Keratinocyte (primary cell): ENCODE results near the gene PNKD. TPM values are rescaled to one million over a fixed set of nuclear protein-coding genes. Genes with fewer than 3 reads are reported as not detected.

Experiments used
- DNase-seq: peaks from one replicate; pipeline ENCODE4 v3.0.0-alpha.2; 2011; ENCODE audit warnings: low read depth, missing footprints, low spot score
- FAIRE-seq: peaks from 2 replicates; lab custom pipeline; 2011; peaks lifted over from hg19 to GRCh38; lab: Jason Lieb, UNC
- H2AFZ ChIP-seq: 2 replicates; pipeline ENCODE4 v1.6.0; 2012; ENCODE audit warnings: low read length, control low read depth, inconsistent platforms; ENCODE audit not compliant: control insufficient read depth
- H3K27ac ChIP-seq: 2 replicates; pipeline ENCODE4 v1.5.1; 2011; ENCODE audit warnings: low read length; ENCODE audit not compliant: control insufficient read depth, insufficient read depth
- H3K27me3 ChIP-seq: 3 replicates; pipeline ENCODE4 v1.6.0; 2011; ENCODE audit warnings: low read length; ENCODE audit not compliant: control insufficient read depth, insufficient read depth; ENCODE audit errors: extremely low read depth
- H3K36me3 ChIP-seq, 2 experiments: 2 replicates in 1 of 2; 3 replicates in 1 of 2; pipeline ENCODE4 v1.5.1; 2011; ENCODE audit warnings: low read length in 2 of 2, mild to moderate bottlenecking in 1 of 2; ENCODE audit not compliant: control insufficient read depth in 2 of 2, insufficient read depth in 2 of 2; ENCODE audit errors: extremely low read depth in 1 of 2
- H3K4me1 ChIP-seq: 3 replicates; pipeline ENCODE4 v1.5.1; 2011; ENCODE audit warnings: low read length; ENCODE audit not compliant: control insufficient read depth, insufficient read depth; ENCODE audit errors: extremely low read depth
- H3K4me2 ChIP-seq: 3 replicates; pipeline ENCODE4 v1.6.0; 2011; ENCODE audit warnings: low read depth, low read length; ENCODE audit not compliant: control insufficient read depth, insufficient read depth; ENCODE audit errors: extremely low read depth
- H3K4me3 ChIP-seq, 3 experiments: fragments of 200-600 bp in 1 of 3; sonication (generic) in 1 of 3; 2 replicates in 2 of 3; 3 replicates in 1 of 3; pipeline ENCODE4 v1.5.1; 2011 to 2016; ENCODE audit warnings: low read length in 3 of 3, mild to moderate bottlenecking in 3 of 3, control low read depth in 2 of 3, inconsistent platforms in 1 of 3, low read depth in 1 of 3, mixed read lengths in 1 of 3, mixed run types in 1 of 3, moderate library complexity in 1 of 3; ENCODE audit not compliant: control insufficient read depth in 2 of 3, insufficient read depth in 2 of 3; ENCODE audit errors: extremely low read depth in 1 of 3
- H3K79me2 ChIP-seq: 2 replicates; pipeline ENCODE4 v1.6.0; 2012; ENCODE audit warnings: low read length; ENCODE audit not compliant: control insufficient read depth, insufficient read depth
- H3K9ac ChIP-seq: 3 replicates; pipeline ENCODE4 v1.6.0; 2011; ENCODE audit warnings: low read length; ENCODE audit not compliant: control insufficient read depth, insufficient read depth; ENCODE audit errors: extremely low read depth
- H3K9me1 ChIP-seq: 3 replicates; pipeline ENCODE4 v1.6.0; 2011; ENCODE audit warnings: low read length; ENCODE audit not compliant: control insufficient read depth, insufficient read depth; ENCODE audit errors: extremely low read depth
- H3K9me3 ChIP-seq: 2 replicates; pipeline ENCODE4 v1.5.1; 2012; ENCODE audit warnings: low read depth, low read length; ENCODE audit not compliant: control insufficient read depth
- H4K20me1 ChIP-seq: 3 replicates; pipeline ENCODE4 v1.6.0; 2011; ENCODE audit warnings: low read length; ENCODE audit not compliant: control insufficient read depth, insufficient read depth; ENCODE audit errors: extremely low read depth
- EZH2 ChIP-seq: IDR thresholded peaks from one replicate; pipeline ENCODE4 v1.6.1; 2012; ENCODE audit warnings: inconsistent platforms, mild to moderate bottlenecking, low read length, moderate library complexity
- dilution Hi-C: fragments of 300-500 bp; cut with MboI; formaldehyde crosslinking; loops from one replicate; pipeline ENCODE4 v1.7.0; 2020; ENCODE audit warnings: low sequenced_read_pairs; ENCODE audit not compliant: extremely low pct_ligation_motif_present
- polyA plus RNA-seq, 5 experiments: library from polyadenylated mRNA; depleted of rRNA in 3 of 5; stranded (reverse) in 3 of 5; stranded (forward) in 1 of 5; unstranded in 1 of 5; fragments of >200 nt; gene quantifications; 1 replicate in 1 of 5; 2 replicates in 3 of 5; 3 replicates in 1 of 5; pipeline versions ENCODE4 v1.2.1 to v1.2.3, GENCODE V29; 2011 to 2012; ENCODE audit warnings: missing spikeins in 2 of 5, low read depth in 1 of 5, low replicate concordance in 1 of 5
- TF ChIP-seq, protein P1 (sequence below), 3 experiments: IDR thresholded peaks in 1 of 3; conservative IDR thresholded peaks in 1 of 3; optimal IDR thresholded peaks in 1 of 3; 2 replicates in 2 of 3; 3 replicates in 1 of 3; pipeline versions ENCODE3 to v1.5.1; 2011; ENCODE audit warnings: low read length in 3 of 3, mild to moderate bottlenecking in 3 of 3, moderate library complexity in 2 of 3, control low read depth in 1 of 3, inconsistent platforms in 1 of 3; ENCODE audit not compliant: insufficient read depth in 2 of 3; ENCODE audit errors: extremely low read depth in 1 of 3

PNKD gene
- polyA plus RNA-seq, 1 donor (not counting 4 experiments of a cell fraction or from before 2014, with no cell fraction given): 22.8 TPM

DNA sequence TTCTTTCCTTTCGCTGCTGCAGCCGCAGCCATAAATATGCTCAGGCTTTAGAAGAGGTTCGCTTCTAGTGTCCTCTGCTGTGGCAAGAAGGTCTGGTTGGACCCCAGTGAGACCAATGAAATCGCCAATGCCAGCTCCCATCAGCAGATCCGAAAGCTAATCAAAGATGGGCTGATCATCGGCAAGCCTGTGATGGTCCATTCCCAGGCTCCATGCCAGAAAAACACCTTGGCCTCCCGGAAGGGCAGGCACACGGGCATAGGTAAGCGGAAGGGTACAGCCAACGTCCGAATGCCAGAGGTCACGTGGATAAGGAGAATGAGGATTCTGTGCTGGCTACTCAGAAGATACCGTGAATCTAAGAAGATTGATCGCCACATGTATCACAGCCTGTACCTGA is 83.7 kb downstream of the PNKD start:
- Histone ChIP-seq H4K20me1 (no peaks in the 10 kb centered on the region), H3K4me3 (no peak overlapping the region), H3K9me1 (no peaks in the 10 kb centered on the region), H3K4me1 (no peaks in the 10 kb centered on the region), H3K36me3 (no peaks in the 10 kb centered on the region), H3K9ac (no peak overlapping the region), H3K4me2 (no peak overlapping the region), H3K79me2 (no peaks in the 10 kb centered on the region), H3K27me3 (no peaks in the 10 kb centered on the region), H2AFZ (no peak overlapping the region), H3K9me3 (peaks cover 3% of the 10 kb centered on the region), H3K27ac (no peak overlapping the region)
- FAIRE-seq (no peak), DNase-seq (no peak)
- no peak for TF ChIP-seq EZH2
- TF ChIP-seq, protein P1, sequence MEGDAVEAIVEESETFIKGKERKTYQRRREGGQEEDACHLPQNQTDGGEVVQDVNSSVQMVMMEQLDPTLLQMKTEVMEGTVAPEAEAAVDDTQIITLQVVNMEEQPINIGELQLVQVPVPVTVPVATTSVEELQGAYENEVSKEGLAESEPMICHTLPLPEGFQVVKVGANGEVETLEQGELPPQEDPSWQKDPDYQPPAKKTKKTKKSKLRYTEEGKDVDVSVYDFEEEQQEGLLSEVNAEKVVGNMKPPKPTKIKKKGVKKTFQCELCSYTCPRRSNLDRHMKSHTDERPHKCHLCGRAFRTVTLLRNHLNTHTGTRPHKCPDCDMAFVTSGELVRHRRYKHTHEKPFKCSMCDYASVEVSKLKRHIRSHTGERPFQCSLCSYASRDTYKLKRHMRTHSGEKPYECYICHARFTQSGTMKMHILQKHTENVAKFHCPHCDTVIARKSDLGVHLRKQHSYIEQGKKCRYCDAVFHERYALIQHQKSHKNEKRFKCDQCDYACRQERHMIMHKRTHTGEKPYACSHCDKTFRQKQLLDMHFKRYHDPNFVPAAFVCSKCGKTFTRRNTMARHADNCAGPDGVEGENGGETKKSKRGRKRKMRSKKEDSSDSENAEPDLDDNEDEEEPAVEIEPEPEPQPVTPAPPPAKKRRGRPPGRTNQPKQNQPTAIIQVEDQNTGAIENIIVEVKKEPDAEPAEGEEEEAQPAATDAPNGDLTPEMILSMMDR (optimal IDR thresholded peaks at IDR 0.05 in 1 of 3, IDR thresholded peaks at IDR 0.05 in 1 of 3, conservative IDR thresholded peaks at IDR 0.05 in 1 of 3; ENCODE audit: extremely low read depth in 1 of 3, insufficient read depth in 2 of 3, low read length in 3 of 3): no peak
- dilution Hi-C loops: no loop called here

DNA sequence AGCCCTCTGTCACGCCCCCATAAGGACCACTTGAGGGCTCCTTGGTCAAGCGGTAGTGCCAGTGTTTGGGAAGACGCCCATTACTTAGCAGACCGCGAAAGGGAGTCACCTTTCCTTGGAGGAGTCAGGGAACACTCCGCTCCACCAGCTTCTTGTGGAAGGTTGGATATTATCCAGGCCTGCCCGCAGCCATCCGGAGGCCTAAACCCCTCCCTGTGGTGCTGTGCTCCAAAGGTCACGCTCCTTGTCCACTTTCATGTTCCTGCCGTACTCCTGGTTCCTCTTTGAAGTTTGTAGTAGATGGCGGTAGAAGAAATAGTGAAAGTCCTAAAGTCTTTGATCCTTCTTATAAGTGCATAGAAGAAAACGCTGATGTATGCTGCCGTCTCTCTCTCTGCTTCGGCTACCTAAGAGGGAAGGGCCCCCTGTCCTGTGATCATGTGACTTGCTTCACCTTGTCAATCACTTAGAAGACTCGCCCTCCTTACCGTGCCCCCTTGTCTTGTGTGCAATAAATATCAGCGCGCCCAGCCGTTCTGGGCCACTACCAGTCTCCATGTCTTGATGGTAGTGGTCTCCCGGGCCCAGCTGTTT is 84.6 kb downstream of the PNKD start:
- Histone ChIP-seq H3K4me2 (no peak overlapping the region), H4K20me1 (no peaks in the 10 kb centered on the region), H3K27ac (no peak overlapping the region), H3K36me3 (no peaks in the 10 kb centered on the region), H3K27me3 (no peaks in the 10 kb centered on the region), H3K9me3 (peaks cover 3% of the 10 kb centered on the region), H3K9me1 (no peaks in the 10 kb centered on the region), H2AFZ (no peak overlapping the region), H3K79me2 (no peaks in the 10 kb centered on the region), H3K9ac (no peak overlapping the region), H3K4me1 (no peaks in the 10 kb centered on the region), H3K4me3 (no peak overlapping the region)
- TF ChIP-seq, protein P1 (optimal IDR thresholded peaks at IDR 0.05 in 1 of 3, IDR thresholded peaks at IDR 0.05 in 1 of 3, conservative IDR thresholded peaks at IDR 0.05 in 1 of 3; ENCODE audit: extremely low read depth in 1 of 3, insufficient read depth in 2 of 3, low read length in 3 of 3): no peak
- no peak for TF ChIP-seq EZH2
- DNase-seq (no peak), FAIRE-seq (no peak)
- dilution Hi-C loops: no loop called here
